HepG2 (cell line): ENCODE data around the gene LRRC10. TPM values are rescaled to one million over a fixed set of nuclear protein-coding genes. Genes with fewer than 3 reads are reported as not detected.

Experiments
- ATAC-seq: fragments of 200-7000 bp; cut with Tn5 transposase; 3 replicates; pipeline ENCODE4 v1.9.1; 2020; ENCODE audit warnings: mild to moderate bottlenecking, moderate library complexity
- BruUV-seq: library from RNA; stranded (reverse); fragments of 400-500 nt; replicated peaks from 2 replicates; lab custom pipeline; 2021; lab: Mats Ljungman, UMichigan
- CTCF ChIA-PET: fragments of 300-600 bp; formaldehyde crosslinking; extraction: SDS; loops from one replicate; lab custom pipeline; 2021; ENCODE audit warnings: low total read pairs, inconsistent platforms, low intra/inter-chr PET ratio; lab: Yijun Ruan, JAX
- POLR2A ChIA-PET: fragments of 350-600 bp; sonication (Branson Sonifier 250); formaldehyde crosslinking; loops from one replicate; lab custom pipeline; 2020; ENCODE audit warnings: antibody characterized with exemption, inconsistent platforms; lab: Yijun Ruan, JAX
- DNase-seq: peaks from one replicate; pipeline ENCODE4 v3.0.0-alpha.2; 2015; ENCODE audit warnings: low spot score
- FAIRE-seq: peaks from 3 replicates; lab custom pipeline; 2011; peaks lifted over from hg19 to GRCh38; lab: Jason Lieb, UNC
- H2AFZ ChIP-seq: one replicate; pipeline ENCODE4 v1.6.1; 2011; ENCODE audit warnings: low read length, inconsistent platforms
- H3K27ac ChIP-seq: fragments of 300-600 bp; 3 replicates; pipeline ENCODE4 v1.8.0; 2011; ENCODE audit warnings: mixed run types, mild to moderate bottlenecking, mixed read lengths, low read length, inconsistent platforms; ENCODE audit not compliant: insufficient read depth; ENCODE audit errors: extremely low read length
- H3K27me3 ChIP-seq, 2 experiments: fragments of 200-600 bp in 1 of 2; 2 replicates in 1 of 2; 3 replicates in 1 of 2; pipeline versions ENCODE4 v1.6.0 to v1.8.0; 2011; ENCODE audit warnings: low read length in 2 of 2, mild to moderate bottlenecking in 2 of 2, moderate library complexity in 2 of 2, inconsistent platforms in 1 of 2; ENCODE audit not compliant: insufficient read depth in 2 of 2, control insufficient read depth in 1 of 2
- H3K36me3 ChIP-seq, 2 experiments: fragments of 200-600 bp in 1 of 2; replicated peaks in 1 of 2; 2 replicates in 1 of 2; 3 replicates in 1 of 2; pipeline versions ENCODE4 v1.5.1 to v1.8.0; 2011; ENCODE audit warnings: low read length in 2 of 2, inconsistent platforms in 1 of 2; ENCODE audit not compliant: insufficient read depth in 2 of 2, control insufficient read depth in 1 of 2
- H3K4me1 ChIP-seq: 2 replicates; pipeline ENCODE4 v1.5.1; 2012; ENCODE audit warnings: low read length, inconsistent platforms; ENCODE audit not compliant: insufficient read depth
- H3K4me2 ChIP-seq: 2 replicates; pipeline ENCODE4 v1.6.0; 2011; ENCODE audit warnings: low read depth, low read length, inconsistent platforms
- H3K4me3 ChIP-seq, 3 experiments: fragments of 200-600 bp in 1 of 3; sonication (generic), shearing (Covaris generic) in 1 of 3; replicated peaks in 1 of 3; 2 replicates each; pipeline ENCODE4 v1.5.1; 2011 to 2016; ENCODE audit warnings: low read length in 3 of 3, inconsistent platforms in 2 of 3, low read depth in 2 of 3, mild to moderate bottlenecking in 2 of 3, control low read depth in 1 of 3, mixed read lengths in 1 of 3; ENCODE audit not compliant: insufficient read depth in 1 of 3
- H3K79me2 ChIP-seq: one replicate; pipeline ENCODE4 v1.6.1; 2011; ENCODE audit warnings: low read length, inconsistent platforms; ENCODE audit not compliant: insufficient read depth
- H3K9ac ChIP-seq: 2 replicates; pipeline ENCODE4 v1.6.0; 2011; ENCODE audit warnings: mild to moderate bottlenecking, low read depth, low read length, inconsistent platforms; ENCODE audit not compliant: insufficient read depth
- H3K9me3 ChIP-seq: 2 replicates; pipeline ENCODE4 v1.5.1; 2012; ENCODE audit warnings: mild to moderate bottlenecking, low read length
- H4K20me1 ChIP-seq: 2 replicates; pipeline ENCODE4 v1.6.0; 2011; ENCODE audit warnings: inconsistent platforms, mild to moderate bottlenecking, low read length, moderate library complexity; ENCODE audit not compliant: insufficient read depth
- ATF7 ChIP-seq, 2 experiments: fragments of 450-650 bp in 1 of 2; sonication (generic) in 1 of 2; formaldehyde crosslinking in 1 of 2; IDR thresholded peaks; 2 replicates each; pipeline versions ENCODE4 v1.4.0 to v1.6.1; 2016 to 2020; ENCODE audit warnings: antibody characterized with exemption in 1 of 2, mild to moderate bottlenecking in 1 of 2, missing genetic modification reagents in 1 of 2
- CREB1 ChIP-seq, 2 experiments: fragments of 450-650 bp in 1 of 2; IDR thresholded peaks; 2 replicates each; pipeline ENCODE4 v1.6.1; 2016 to 2017; ENCODE audit warnings: control low read depth in 1 of 2, mild to moderate bottlenecking in 1 of 2, missing compliant biosample characterization in 1 of 2, missing genetic modification characterization in 1 of 2
- TEAD3 ChIP-seq: optimal IDR thresholded peaks from 2 replicates; pipeline ENCODE3; 2016; ENCODE audit warnings: borderline replicate concordance
- ZNF253 ChIP-seq: sonication (generic); formaldehyde crosslinking; IDR thresholded peaks from 2 replicates; pipeline ENCODE4 v1.8.0; 2022; ENCODE audit warnings: mild to moderate bottlenecking, missing genetic modification reagents, borderline replicate concordance
- ZNF703 ChIP-seq: sonication (generic); formaldehyde crosslinking; IDR thresholded peaks from 2 replicates; pipeline ENCODE4 v1.5.1; 2020; ENCODE audit warnings: missing genetic modification reagents, mild to moderate bottlenecking, moderate library complexity, borderline replicate concordance
- WGBS: methylation state at CpG from one replicate; pipeline ENCODE4 v1.1.6; 2017; ENCODE audit warnings: low lambda C conversion rate; 5-methylcytosine and 5-hydroxymethylcytosine counted together
- in situ Hi-C: cut with HindIII; loops from 2 replicates; pipeline ENCODE4 v1.10.0; 2017; ENCODE audit warnings: low pct_unique_long_range_greater_than_20kb; ENCODE audit not compliant: extremely low pct_ligation_motif_present
- intact Hi-C: fragments of 100-400 bp; cut with micrococcal nuclease; formaldehyde crosslinking; loops from one replicate; pipeline ENCODE4 v1.10.0; 2022; ENCODE audit not compliant: unreplicated experiment
- polyA plus RNA-seq, 8 experiments: library from polyadenylated mRNA; depleted of rRNA in 3 of 8; stranded (reverse) in 7 of 8; unstranded in 1 of 8; fragments of >200 nt; fragmentation: Illumina TruSeq in 4 of 8; extraction: Trizol in 4 of 8; gene quantifications; 2 replicates each; pipeline versions ENCODE4 v1.2.1 to v1.2.3, GENCODE V29; 2011 to 2016; ENCODE audit warnings: low read depth in 4 of 8, missing spikeins in 1 of 8, mixed read lengths in 1 of 8; ENCODE audit not compliant: insufficient read depth in 1 of 8
- total RNA-seq, 5 experiments: library from RNA; depleted of rRNA; stranded (reverse); fragments of >200 nt; fragmentation: Illumina TruSeq; extraction: Trizol; gene quantifications; 2 replicates each; pipeline ENCODE4 v1.2.3, GENCODE V29; 2016; ENCODE audit warnings: low read depth in 1 of 5
- TF ChIP-seq, protein P1 (sequence below): IDR thresholded peaks from 2 replicates; pipeline ENCODE4 v1.4.0; 2020; ENCODE audit warnings: mild to moderate bottlenecking, missing genetic modification reagents
- TF ChIP-seq, protein P2 (sequence below): sonication (generic); formaldehyde crosslinking; IDR thresholded peaks from 2 replicates; pipeline ENCODE4 v1.4.0; 2020; ENCODE audit warnings: missing genetic modification reagents
- TF ChIP-seq, protein P3 (sequence below): sonication (generic); formaldehyde crosslinking; IDR thresholded peaks from 2 replicates; pipeline ENCODE4 v1.8.0; 2022; ENCODE audit warnings: mild to moderate bottlenecking, missing genetic modification reagents, moderate library complexity

The LRRC10 gene
- total and polyA plus RNA-seq, 2 of the 13 experiments (the other 11 are each of a cell fraction or from before 2014, with no cell fraction given), result not detected

DNA sequence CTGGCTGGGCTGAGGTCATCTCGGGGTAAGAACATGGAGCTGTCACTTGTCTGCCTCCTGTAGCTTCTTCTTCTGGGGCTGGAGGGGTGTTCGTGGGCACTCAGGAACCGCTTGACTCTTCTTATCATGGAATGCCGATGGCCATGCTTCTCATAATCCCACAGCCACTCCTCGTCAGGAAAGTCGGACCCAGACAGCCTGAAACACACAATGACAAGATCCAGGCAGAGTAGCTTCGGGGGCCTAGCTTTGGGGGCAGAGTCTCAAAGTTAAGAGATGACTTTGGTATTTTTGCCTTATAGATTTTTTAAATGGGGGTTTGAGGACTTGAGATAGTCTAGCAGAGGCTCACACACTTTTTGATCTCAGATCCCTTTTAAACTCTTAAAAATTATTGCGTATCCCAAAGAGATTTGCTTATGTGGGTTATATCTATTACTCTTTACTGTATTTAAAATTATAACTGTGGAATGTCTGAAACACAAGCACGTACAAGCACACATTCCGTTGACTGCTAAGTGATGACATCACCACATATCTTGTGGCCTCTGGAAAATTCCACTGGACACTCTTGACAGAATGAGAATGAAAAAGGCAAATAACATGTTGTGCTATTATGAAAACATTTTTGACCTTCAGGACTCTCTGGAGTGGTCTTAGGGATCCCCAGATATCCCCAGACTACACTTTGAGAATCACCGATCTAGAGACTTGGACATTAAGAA lies 45.1 kb upstream of the LRRC10 start:
- WGBS, result 34% methylated on average over 9 of the region's 11 CpGs
- no peaks in the 10 kb centered on the region for H3K79me2 ChIP-seq
- TF ChIP-seq ZNF253 (CRISPR knock-in tag), result no peak
- TF ChIP-seq, protein P1, sequence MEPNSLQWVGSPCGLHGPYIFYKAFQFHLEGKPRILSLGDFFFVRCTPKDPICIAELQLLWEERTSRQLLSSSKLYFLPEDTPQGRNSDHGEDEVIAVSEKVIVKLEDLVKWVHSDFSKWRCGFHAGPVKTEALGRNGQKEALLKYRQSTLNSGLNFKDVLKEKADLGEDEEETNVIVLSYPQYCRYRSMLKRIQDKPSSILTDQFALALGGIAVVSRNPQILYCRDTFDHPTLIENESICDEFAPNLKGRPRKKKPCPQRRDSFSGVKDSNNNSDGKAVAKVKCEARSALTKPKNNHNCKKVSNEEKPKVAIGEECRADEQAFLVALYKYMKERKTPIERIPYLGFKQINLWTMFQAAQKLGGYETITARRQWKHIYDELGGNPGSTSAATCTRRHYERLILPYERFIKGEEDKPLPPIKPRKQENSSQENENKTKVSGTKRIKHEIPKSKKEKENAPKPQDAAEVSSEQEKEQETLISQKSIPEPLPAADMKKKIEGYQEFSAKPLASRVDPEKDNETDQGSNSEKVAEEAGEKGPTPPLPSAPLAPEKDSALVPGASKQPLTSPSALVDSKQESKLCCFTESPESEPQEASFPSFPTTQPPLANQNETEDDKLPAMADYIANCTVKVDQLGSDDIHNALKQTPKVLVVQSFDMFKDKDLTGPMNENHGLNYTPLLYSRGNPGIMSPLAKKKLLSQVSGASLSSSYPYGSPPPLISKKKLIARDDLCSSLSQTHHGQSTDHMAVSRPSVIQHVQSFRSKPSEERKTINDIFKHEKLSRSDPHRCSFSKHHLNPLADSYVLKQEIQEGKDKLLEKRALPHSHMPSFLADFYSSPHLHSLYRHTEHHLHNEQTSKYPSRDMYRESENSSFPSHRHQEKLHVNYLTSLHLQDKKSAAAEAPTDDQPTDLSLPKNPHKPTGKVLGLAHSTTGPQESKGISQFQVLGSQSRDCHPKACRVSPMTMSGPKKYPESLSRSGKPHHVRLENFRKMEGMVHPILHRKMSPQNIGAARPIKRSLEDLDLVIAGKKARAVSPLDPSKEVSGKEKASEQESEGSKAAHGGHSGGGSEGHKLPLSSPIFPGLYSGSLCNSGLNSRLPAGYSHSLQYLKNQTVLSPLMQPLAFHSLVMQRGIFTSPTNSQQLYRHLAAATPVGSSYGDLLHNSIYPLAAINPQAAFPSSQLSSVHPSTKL (CRISPR knock-in tag), result peak; percentile 10; the same call in 1 of the 2 replicates
- peak; percentile 67 for TF ChIP-seq CREB1 (IDR thresholded peaks at IDR 0.05)
- TF ChIP-seq CREB1 (CRISPR knock-in tag; IDR thresholded peaks at IDR 0.05), result no peak
- TF ChIP-seq TEAD3 (CRISPR knock-in tag), result peak; percentile 57
- TF ChIP-seq, protein P2, sequence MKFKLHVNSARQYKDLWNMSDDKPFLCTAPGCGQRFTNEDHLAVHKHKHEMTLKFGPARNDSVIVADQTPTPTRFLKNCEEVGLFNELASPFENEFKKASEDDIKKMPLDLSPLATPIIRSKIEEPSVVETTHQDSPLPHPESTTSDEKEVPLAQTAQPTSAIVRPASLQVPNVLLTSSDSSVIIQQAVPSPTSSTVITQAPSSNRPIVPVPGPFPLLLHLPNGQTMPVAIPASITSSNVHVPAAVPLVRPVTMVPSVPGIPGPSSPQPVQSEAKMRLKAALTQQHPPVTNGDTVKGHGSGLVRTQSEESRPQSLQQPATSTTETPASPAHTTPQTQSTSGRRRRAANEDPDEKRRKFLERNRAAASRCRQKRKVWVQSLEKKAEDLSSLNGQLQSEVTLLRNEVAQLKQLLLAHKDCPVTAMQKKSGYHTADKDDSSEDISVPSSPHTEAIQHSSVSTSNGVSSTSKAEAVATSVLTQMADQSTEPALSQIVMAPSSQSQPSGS (CRISPR knock-in tag), result peak; percentile 38; the same call in 1 of the 2 replicates
- TF ChIP-seq, protein P3, sequence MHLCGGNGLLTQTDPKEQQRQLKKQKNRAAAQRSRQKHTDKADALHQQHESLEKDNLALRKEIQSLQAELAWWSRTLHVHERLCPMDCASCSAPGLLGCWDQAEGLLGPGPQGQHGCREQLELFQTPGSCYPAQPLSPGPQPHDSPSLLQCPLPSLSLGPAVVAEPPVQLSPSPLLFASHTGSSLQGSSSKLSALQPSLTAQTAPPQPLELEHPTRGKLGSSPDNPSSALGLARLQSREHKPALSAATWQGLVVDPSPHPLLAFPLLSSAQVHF (CRISPR knock-in tag), result no peak
- no peak for TF ChIP-seq ZNF703 (CRISPR knock-in tag)
- TF ChIP-seq ATF7 (IDR thresholded peaks at IDR 0.05), result peak; percentile 94
- TF ChIP-seq ATF7 (CRISPR knock-in tag; IDR thresholded peaks at IDR 0.05), result no peak
- in situ Hi-C loops (no loop called here), intact Hi-C loops (no loop called here)
- H3K36me3 ChIP-seq, result no peaks in the 10 kb centered on the region
- peaks cover 23% of the 10 kb centered on the region for H3K4me1 ChIP-seq
- no peak overlapping the region; a peak in 1 of 6 replicates for H3K4me3 ChIP-seq
- no peaks in the 10 kb centered on the region; a peak in 1 of 5 replicates for H3K27me3 ChIP-seq
- DNase-seq, result peak; percentile 67
- no peak overlapping the region for H3K9ac ChIP-seq
- no TSS peak for BruUV-seq
- no peaks in the 10 kb centered on the region for H3K9me3 ChIP-seq
- H3K27ac ChIP-seq, result no peak overlapping the region
- no peak overlapping the region for H2AFZ ChIP-seq
- FAIRE-seq, result no peak
- ChIA-PET POLR2A (no interaction called here), CTCF (no interaction called here)
- H4K20me1 ChIP-seq, result no peaks in the 10 kb centered on the region
- peak; percentile 31; the same call in 2 of the 3 replicates for ATAC-seq
- 0 out of 2 replicates have a peak overlapping the region, but pooled peaks have one; percentile 1 for H3K4me2 ChIP-seq
